ENCODE results near the gene NSFL1C. TPM values are rescaled to one million over a fixed set of nuclear protein-coding genes. Genes with fewer than 3 reads are reported as not detected.

The NSFL1C gene
- 10 to 100 TPM; 40.8 to 53.5 (median 43.4) TPM for total RNA-seq
- long read RNA-seq, transcript NSFL1C-201 (9 exons, 3,568 nt), result major isoform, 11 of 14 reads
- long read RNA-seq, partial matches to known transcripts, result 0 of 14 reads
- long read RNA-seq, other reads (novel, unspliced or antisense), result 2 of 14 reads

- TF ChIP-seq POLR2A (IDR thresholded peaks at IDR 0.05), result peak; percentile 75
- TF ChIP-seq, protein P1, sequence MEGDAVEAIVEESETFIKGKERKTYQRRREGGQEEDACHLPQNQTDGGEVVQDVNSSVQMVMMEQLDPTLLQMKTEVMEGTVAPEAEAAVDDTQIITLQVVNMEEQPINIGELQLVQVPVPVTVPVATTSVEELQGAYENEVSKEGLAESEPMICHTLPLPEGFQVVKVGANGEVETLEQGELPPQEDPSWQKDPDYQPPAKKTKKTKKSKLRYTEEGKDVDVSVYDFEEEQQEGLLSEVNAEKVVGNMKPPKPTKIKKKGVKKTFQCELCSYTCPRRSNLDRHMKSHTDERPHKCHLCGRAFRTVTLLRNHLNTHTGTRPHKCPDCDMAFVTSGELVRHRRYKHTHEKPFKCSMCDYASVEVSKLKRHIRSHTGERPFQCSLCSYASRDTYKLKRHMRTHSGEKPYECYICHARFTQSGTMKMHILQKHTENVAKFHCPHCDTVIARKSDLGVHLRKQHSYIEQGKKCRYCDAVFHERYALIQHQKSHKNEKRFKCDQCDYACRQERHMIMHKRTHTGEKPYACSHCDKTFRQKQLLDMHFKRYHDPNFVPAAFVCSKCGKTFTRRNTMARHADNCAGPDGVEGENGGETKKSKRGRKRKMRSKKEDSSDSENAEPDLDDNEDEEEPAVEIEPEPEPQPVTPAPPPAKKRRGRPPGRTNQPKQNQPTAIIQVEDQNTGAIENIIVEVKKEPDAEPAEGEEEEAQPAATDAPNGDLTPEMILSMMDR (IDR thresholded peaks at IDR 0.05), result peak; percentile 97 to 99 (median 98)
- intact Hi-C loops (cut with DNase I), result no loop called here
- Histone ChIP-seq H3K9me3 (no peaks in the 10 kb centered on the region), H3K4me1 (peaks cover 0 to 24% (median 11%) of the 10 kb centered on the region in 4 donors), H3K27ac (peak within 1 kb of the TSS; percentile 60 to 78 (median 66)), H3K36me3 (peaks cover 0 to 9% (median 0%) of the 10 kb centered on the region in 4 donors), H3K4me3 (peak within 1 kb of the TSS; percentile 94 to 98 (median 96)), H3K27me3 (no peaks in the 10 kb centered on the region)
- 0% methylated on average over 8 of the region's 104 CpGs for WGBS (ENCODE audit: insufficient coverage, low coverage, low lambda C conversion rate, missing lambda C conversion rate)
- DNase-seq (peak; percentile 96 to 97 (median 96)), ATAC-seq (peak; percentile 87 to 96 (median 94))
Observed at GRCh38 chr20:1466211-1467081, at the start of gene NSFL1C. Gene NSFL1C, minus strand, starts transcription at chr20:1466849. Its CDS starts 25 bp downstream, at chr20:1466824.

DNA sequence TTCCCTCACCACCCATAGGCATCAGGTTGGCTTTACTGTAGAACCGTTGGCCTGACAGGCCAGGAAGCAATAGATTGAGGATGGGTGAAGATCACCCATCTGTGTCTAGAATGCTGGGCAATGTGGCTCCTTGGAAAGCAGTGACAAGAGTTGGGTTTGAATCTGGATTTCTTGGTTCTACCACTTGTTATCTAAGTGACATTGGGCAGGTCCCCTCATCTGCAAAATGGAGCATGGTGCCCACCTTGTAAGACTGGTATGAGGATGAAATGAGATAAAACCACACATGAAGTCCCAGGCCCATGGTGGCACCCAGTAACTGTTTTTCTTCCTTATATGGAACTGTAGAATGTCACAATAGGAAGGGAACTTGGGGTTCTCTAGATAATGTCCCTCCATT is 47.2 kb upstream of the NSFL1C start:
- TF ChIP-seq, protein P1 (IDR thresholded peaks at IDR 0.05), result no peak
- no peak for TF ChIP-seq POLR2A (IDR thresholded peaks at IDR 0.05)
- Histone ChIP-seq H3K4me3 (no peak overlapping the region), H3K4me1 (no peaks in the 10 kb centered on the region), H3K36me3 (no peaks in the 10 kb centered on the region), H3K27ac (no peak overlapping the region), H3K9me3 (no peaks in the 10 kb centered on the region), H3K27me3 (no peaks in the 10 kb centered on the region)
- DNase-seq, result no peak
- intact Hi-C loops (cut with DNase I), result no loop called here
- no peak for ATAC-seq
- WGBS (ENCODE audit: insufficient coverage, low coverage, low lambda C conversion rate, missing lambda C conversion rate), result 40% methylated on average over 1 of the region's 1 CpG

DNA sequence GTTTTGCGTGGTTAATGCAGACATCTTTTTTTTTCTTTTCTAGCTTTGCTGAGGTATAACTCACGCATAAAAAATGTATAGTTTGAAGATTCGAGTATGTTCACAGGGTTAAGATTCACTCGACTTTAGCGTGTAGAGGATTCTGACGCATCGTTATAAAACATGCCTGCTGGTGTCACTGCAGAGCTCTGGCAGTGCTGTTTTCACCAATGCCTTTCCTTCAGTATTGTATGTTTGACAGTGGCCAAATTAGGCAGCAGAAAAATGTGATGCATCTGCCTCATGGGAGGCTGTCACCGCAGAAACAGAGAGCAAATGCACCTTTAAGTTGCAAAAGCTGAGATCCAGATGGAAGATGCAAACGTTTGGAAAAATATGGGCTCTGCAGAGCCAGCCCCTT is 42.6 kb upstream of the NSFL1C start:
- Histone ChIP-seq H3K36me3 (no peaks in the 10 kb centered on the region), H3K27ac (no peak overlapping the region), H3K27me3 (no peaks in the 10 kb centered on the region), H3K4me3 (no peak overlapping the region), H3K4me1 (no peaks in the 10 kb centered on the region), H3K9me3 (no peaks in the 10 kb centered on the region)
- DNase-seq (no peak), ATAC-seq (peak in 2 of 4 donors; percentile 21 to 40)
- 29% methylated on average over 9 of the region's 9 CpGs for WGBS (ENCODE audit: insufficient coverage, low coverage, low lambda C conversion rate, missing lambda C conversion rate)
- TF ChIP-seq, protein P1 (IDR thresholded peaks at IDR 0.05), result peak in 2 of 4 donors; percentile 20 to 25
- TF ChIP-seq POLR2A (IDR thresholded peaks at IDR 0.05), result no peak
- intact Hi-C loops (cut with DNase I), result no loop called here

DNA sequence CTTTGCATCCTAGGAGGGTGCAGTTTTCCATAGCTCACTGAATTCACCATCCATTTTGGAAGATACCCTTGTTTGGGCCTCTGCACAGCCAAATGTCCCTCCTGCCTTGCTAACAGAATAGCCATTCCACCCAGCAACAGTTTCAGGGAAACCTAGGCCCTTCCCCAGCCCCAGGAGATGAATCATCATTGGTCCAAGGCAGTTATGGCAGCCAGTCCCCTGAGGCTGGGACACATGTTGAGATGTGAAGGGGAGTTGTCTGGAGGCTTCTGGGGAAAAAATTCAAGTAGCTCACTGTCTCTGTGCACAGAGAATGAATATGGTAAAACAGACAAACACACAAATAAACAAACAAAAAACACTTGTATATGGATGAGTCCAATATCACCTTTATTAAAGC is 41.9 kb upstream of the NSFL1C start:
- Histone ChIP-seq H3K4me3 (no peak overlapping the region), H3K27ac (no peak overlapping the region), H3K36me3 (no peaks in the 10 kb centered on the region), H3K4me1 (no peaks in the 10 kb centered on the region), H3K27me3 (no peaks in the 10 kb centered on the region), H3K9me3 (no peaks in the 10 kb centered on the region)
- DNase-seq (no peak), ATAC-seq (no peak)
- intact Hi-C loops (cut with DNase I), result no loop called here
- TF ChIP-seq, protein P1 (IDR thresholded peaks at IDR 0.05), result no peak
